HEK293 (cell line): ENCODE data around the gene RPL7A.

Source experiments
- CTCF ChIP-seq: fragments of 450-650 bp; formaldehyde crosslinking; IDR thresholded peaks from 2 replicates; pipeline ENCODE4 v1.5.1; 2016; ENCODE audit warnings: missing biosample characterization, missing genetic modification characterization
- ELK4 ChIP-seq: IDR thresholded peaks from 2 replicates; pipeline ENCODE4 v1.6.1; 2011; ENCODE audit warnings: mild to moderate bottlenecking, low read depth, low read length, borderline replicate concordance
- MEIS1 ChIP-seq: sonication (generic); formaldehyde crosslinking; IDR thresholded peaks from 2 replicates; pipeline ENCODE4 v1.8.1; 2022; ENCODE audit warnings: missing genetic modification reagents, mild to moderate bottlenecking, borderline replicate concordance
- ZNF132 ChIP-seq: fragments of 450-650 bp; formaldehyde crosslinking; IDR thresholded peaks from 2 replicates; pipeline ENCODE4 v1.5.1; 2017; ENCODE audit warnings: missing biosample characterization, missing genetic modification characterization, borderline replicate concordance
- ZNF138 ChIP-seq: fragments of 450-650 bp; formaldehyde crosslinking; IDR thresholded peaks from 2 replicates; pipeline ENCODE4 v1.5.1; 2016; ENCODE audit warnings: missing biosample characterization, missing genetic modification characterization, borderline replicate concordance
- ZNF423 ChIP-seq: fragments of 450-650 bp; formaldehyde crosslinking; IDR thresholded peaks from 2 replicates; pipeline ENCODE4 v1.5.1; 2016; ENCODE audit warnings: missing biosample characterization, missing genetic modification characterization

GRCh38 chr9:133342570-133342969 lies 5.4 kb upstream of the RPL7A start:
- peak; percentile 35; the same call in 1 of the 2 replicates for TF ChIP-seq CTCF (tag by site-specific recombination)
- TF ChIP-seq ZNF423 (tag by site-specific recombination), result no peak
- no peak for TF ChIP-seq ELK4
- TF ChIP-seq ZNF132 (tag by site-specific recombination), result no peak
- no peak for TF ChIP-seq MEIS1 (CRISPR knock-in tag)
- TF ChIP-seq ZNF138 (tag by site-specific recombination), result no peak
